ENCODE results near the gene AIG1.

AIG1 gene

DNA sequence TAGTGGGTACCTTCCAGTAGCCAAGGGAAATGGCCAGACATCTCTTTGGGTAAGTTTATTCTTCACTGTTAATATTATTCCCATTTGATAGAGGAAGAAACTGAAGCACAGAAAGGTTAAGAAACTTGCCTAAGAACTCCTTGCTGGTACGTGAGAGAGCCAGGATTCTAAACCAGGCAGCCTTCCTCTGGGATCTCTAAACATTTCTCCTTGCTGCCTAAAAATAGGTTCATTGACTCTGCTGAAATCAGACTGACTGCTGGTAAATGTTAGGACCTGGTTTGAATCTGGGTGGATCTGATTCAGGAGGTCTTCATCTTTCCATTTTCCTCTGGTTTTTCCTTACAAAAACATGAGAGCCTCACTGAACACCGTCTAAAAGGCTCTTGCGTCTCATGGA is 186.9 kb downstream of the AIG1 start:
- Mint-ChIP-seq H3K27me3 (no peaks in the 10 kb centered on the region), H3K4me3 (no peak overlapping the region), H3K36me3 (peaks cover 9% of the 10 kb centered on the region in 2 donors), H3K9me3 (peaks cover 5 to 6% of the 10 kb centered on the region in 2 donors), H3K27ac (no peak overlapping the region), H3K4me1 (no peaks in the 10 kb centered on the region)
- no peak for DNase-seq
- no peak for ATAC-seq (replicated peaks)

DNA sequence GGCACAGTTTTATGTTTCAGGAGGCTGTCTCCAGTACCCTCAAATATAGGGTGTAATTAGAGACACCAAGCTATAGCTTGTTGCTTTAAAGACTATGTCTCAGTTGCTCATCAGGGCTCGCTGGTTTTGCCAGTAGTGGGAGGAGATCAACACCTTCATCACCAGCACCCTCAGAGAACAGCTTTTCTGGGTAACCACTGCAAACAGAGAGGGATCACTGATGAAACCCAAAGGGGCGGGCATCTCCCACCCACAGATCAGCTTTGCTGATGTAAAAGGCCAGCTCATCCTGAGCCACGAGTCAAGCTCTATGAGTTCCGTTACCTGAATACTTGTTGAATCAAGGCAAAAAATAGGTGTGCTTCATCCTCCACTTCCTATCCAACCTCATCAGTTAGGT is 187.7 kb downstream of the AIG1 start:
- DNase-seq (no peak), ATAC-seq (replicated peaks) (no peak)
- Mint-ChIP-seq H3K27ac (no peak overlapping the region), H3K4me3 (no peak overlapping the region), H3K36me3 (peaks cover 9% of the 10 kb centered on the region in 2 donors), H3K9me3 (peaks cover 5 to 6% of the 10 kb centered on the region in 2 donors), H3K27me3 (no peaks in the 10 kb centered on the region), H3K4me1 (no peaks in the 10 kb centered on the region)

GRCh38 chr6:143251288-143251687 is 190.6 kb downstream of the AIG1 start:
- Mint-ChIP-seq H3K36me3 (peaks cover 6% of the 10 kb centered on the region in 2 donors), H3K27me3 (no peaks in the 10 kb centered on the region), H3K4me3 (no peak overlapping the region), H3K9me3 (peaks cover 3% of the 10 kb centered on the region in 2 donors), H3K27ac (no peak overlapping the region), H3K4me1 (no peaks in the 10 kb centered on the region)
- ATAC-seq (replicated peaks) = no peak
- no peak for DNase-seq

- Mint-ChIP-seq H3K4me3 (no peak overlapping the region), H3K27ac (no peak overlapping the region), H3K36me3 (peaks cover 4 to 5% of the 10 kb centered on the region in 2 donors), H3K9me3 (peaks cover 0 to 5% of the 10 kb centered on the region in 2 donors), H3K27me3 (no peaks in the 10 kb centered on the region), H3K4me1 (no peaks in the 10 kb centered on the region)
- no peak for ATAC-seq (replicated peaks)
- DNase-seq = no peak
These were observed 192.3 kb downstream of the AIG1 start for GRCh38 chr6:143252961-143253360.

DNA sequence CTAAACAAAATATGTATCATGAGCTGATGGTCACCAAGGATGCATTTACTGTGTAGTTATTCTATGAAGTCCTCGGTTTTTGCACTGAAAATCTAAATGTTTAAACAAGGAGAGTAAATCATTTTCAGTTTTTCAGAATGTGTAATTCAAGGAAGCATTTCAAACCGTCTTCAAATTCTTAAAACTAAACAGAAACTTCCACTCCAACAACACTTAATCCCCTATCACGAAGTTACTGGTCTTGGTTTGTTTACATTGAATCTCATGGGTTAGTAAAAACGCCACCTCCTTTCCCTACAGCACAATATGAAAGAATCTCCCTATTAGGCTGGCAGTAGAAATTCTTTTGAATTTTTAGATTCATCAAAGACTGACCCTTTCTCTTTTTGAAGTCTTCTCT is 192.9 kb downstream of the AIG1 start:
- Mint-ChIP-seq H3K9me3 (peaks cover 4 to 8% of the 10 kb centered on the region in 2 donors), H3K27me3 (no peaks in the 10 kb centered on the region), H3K36me3 (peaks cover 5 to 8% of the 10 kb centered on the region in 2 donors), H3K4me3 (no peak overlapping the region), H3K4me1 (no peaks in the 10 kb centered on the region), H3K27ac (no peak overlapping the region)
- ATAC-seq (replicated peaks) (no peak), DNase-seq (no peak)

DNA sequence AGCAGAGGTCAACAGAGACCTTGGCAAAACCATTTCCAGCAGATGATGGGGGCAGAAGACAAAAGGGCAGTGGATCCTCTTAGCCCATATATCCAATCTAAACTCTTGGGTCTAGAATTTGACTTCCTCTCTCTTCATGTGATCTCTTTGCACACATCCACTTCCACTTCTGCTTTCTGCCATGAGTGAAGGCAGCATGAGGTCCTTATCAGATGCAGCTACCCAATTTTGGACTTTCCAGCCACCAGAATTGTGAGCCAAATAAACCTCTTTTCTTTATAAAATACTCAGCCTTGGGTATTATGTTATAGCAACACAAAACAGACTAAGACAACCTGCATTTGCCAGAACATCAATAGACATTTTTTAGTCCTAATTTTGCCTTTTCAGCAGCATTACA is 198.3 kb downstream of the AIG1 start:
- H3K4me1 Mint-ChIP-seq = no peaks in the 10 kb centered on the region
- H3K36me3 Mint-ChIP-seq = peaks cover 0 to 8% of the 10 kb centered on the region in 2 donors
- H3K9me3 Mint-ChIP-seq = peaks cover 12 to 16% of the 10 kb centered on the region in 2 donors
- ATAC-seq (replicated peaks) (peak; percentile 59 to 63), DNase-seq (no peak)
- no peak overlapping the region for H3K4me3 Mint-ChIP-seq
- no peak overlapping the region for H3K27ac Mint-ChIP-seq
- no peaks in the 10 kb centered on the region for H3K27me3 Mint-ChIP-seq

DNA sequence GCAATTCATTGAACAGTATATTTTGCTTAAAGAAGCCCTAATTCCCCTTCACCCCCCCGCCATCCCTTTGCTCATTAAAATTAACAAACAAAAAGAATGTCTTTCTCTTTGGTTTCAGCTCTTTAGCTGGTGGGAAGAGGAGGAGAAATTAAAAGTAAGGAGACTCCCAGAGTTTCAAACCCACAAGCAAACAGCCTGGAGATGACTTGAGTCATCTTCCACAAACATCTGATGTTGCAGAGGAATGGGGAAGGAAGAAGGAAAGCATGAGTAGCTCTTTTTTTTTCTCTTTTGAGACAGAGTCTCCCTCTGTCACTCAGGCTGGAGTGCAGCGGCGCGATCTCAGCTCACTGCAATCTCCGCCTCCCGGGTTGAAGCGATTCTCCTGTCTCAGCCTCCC is 200.2 kb downstream of the AIG1 start:
- DNase-seq (no peak), ATAC-seq (replicated peaks) (no peak)
- Mint-ChIP-seq H3K27ac (no peak overlapping the region), H3K27me3 (no peaks in the 10 kb centered on the region), H3K9me3 (peaks cover 12 to 16% of the 10 kb centered on the region in 2 donors), H3K4me3 (no peak overlapping the region), H3K4me1 (no peaks in the 10 kb centered on the region), H3K36me3 (peaks cover 0 to 8% of the 10 kb centered on the region in 2 donors)

- Mint-ChIP-seq H3K4me3 (no peak overlapping the region), H3K4me1 (no peaks in the 10 kb centered on the region), H3K9me3 (peaks cover 12 to 16% of the 10 kb centered on the region in 2 donors), H3K36me3 (peaks cover 0 to 8% of the 10 kb centered on the region in 2 donors), H3K27me3 (no peaks in the 10 kb centered on the region), H3K27ac (no peak overlapping the region)
- no peak for DNase-seq
- ATAC-seq (replicated peaks) = no peak
These were observed 201.3 kb downstream of the AIG1 start for GRCh38 chr6:143261899-143262436.

DNA sequence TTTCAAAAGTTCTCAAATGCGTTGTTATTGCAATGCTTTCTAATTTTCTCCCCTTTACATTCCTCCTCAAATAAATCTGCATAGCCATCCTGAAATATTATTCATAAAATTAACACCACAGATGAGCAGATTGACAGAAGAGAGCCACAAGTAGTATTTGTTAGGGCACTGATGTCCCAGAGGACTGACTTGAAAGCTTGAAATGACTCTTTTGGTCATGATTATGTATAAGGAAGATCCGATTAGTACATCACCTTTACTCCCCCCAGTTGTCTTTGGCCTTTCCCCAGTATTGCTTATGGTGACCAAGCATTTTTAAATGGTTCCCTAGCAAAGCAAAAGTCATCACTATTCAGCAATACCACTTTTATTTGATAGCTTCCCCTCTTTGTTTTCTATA is 202.2 kb downstream of the AIG1 start:
- ATAC-seq (replicated peaks) (peak in 1 of 2 donors; percentile 71), DNase-seq (no peak)
- Mint-ChIP-seq H3K4me1 (no peaks in the 10 kb centered on the region), H3K27ac (no peak overlapping the region), H3K27me3 (no peaks in the 10 kb centered on the region), H3K36me3 (peaks cover 0 to 8% of the 10 kb centered on the region in 2 donors), H3K4me3 (no peak overlapping the region), H3K9me3 (peaks cover 10 to 16% of the 10 kb centered on the region in 2 donors)

DNA sequence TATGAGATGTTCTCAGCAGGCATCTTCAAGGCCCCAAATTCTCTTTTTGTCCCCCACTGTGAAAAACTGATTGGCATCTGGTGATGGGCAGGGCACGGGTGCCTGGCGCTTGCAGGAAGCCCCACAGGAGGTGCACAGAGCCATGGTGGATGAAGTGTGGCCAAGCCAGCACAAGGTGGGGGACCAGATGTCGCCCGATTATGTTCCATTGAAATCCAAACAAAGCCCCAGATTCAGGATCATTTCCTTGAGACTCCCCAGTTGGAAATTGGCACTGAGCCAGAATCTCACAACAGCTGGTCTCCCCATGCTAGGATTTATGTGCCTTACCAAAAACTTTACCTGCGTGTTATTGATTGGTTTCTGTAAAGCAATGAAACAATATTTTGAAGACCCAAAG is 203.7 kb downstream of the AIG1 start:
- H3K27ac Mint-ChIP-seq = no peak overlapping the region
- H3K27me3 Mint-ChIP-seq = no peaks in the 10 kb centered on the region
- H3K4me3 Mint-ChIP-seq = no peak overlapping the region
- no peaks in the 10 kb centered on the region for H3K4me1 Mint-ChIP-seq
- no peak for DNase-seq
- peaks cover 0 to 3% of the 10 kb centered on the region in 2 donors for H3K36me3 Mint-ChIP-seq
- no peak for ATAC-seq (replicated peaks)
- peaks cover under 1 to 4% of the 10 kb centered on the region in 2 donors for H3K9me3 Mint-ChIP-seq

DNA sequence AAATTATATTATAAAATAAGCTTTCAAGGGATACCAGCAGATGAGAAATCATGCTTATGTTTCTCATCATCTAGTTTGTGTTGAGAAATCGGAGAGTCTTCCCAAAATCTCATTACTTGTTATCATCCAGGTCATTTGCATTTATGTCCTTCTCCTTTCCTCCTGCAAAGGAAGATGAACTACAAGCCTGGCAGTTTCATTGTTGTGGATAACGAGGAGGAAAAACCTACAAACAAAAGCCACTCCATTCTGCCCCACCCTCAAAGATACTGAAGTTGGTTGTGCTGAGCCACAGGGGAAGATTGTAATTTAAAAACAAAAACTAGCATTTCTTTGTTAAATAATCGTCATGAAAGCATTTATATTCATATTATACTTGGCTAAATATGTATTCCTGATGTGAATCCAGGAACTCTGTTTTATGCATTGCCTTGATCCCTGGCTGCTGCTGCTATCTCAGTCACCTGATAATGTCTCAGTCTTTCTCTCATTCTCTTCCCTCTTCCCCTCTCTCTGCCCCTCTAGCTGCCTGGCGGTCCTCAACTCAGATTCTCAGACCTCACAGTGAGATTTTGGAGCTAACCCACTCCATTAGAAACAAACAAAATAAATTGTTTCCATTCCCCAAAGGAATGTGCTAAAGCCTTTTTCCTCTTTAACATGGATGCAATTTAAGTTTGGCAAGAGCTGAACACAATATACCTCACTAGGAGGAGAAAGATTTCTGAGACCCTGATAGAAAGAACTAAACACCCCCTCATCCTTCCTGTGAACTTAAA is 204.5 kb downstream of the AIG1 start:
- H3K4me1 Mint-ChIP-seq = no peaks in the 10 kb centered on the region
- ATAC-seq (replicated peaks) (no peak), DNase-seq (no peak)
- no peak overlapping the region for H3K27ac Mint-ChIP-seq
- H3K4me3 Mint-ChIP-seq = no peak overlapping the region
- H3K36me3 Mint-ChIP-seq = peaks cover 0 to 3% of the 10 kb centered on the region in 2 donors
- H3K9me3 Mint-ChIP-seq = no peaks in the 10 kb centered on the region
- no peaks in the 10 kb centered on the region for H3K27me3 Mint-ChIP-seq

DNA sequence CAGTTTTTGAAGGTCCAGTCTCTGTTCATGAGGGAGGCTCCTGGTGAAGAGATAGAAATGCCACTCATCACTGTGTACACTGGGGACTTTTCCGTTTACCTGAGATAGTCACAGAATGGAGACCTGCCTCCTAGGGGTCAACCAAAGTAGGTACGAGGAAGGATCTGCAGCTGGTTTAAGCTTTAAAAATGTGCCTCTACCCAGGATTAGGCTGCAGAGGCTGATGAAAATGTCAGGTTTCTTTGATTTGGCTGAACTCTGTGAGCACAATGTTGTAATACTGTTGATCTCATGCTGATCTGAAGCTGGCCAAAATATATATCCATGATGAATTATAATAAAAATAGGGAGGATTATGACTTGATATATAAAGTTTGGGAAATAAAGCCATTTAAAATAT is 207.1 kb downstream of the AIG1 start:
- Mint-ChIP-seq H3K27ac (no peak overlapping the region), H3K9me3 (peaks cover 4 to 5% of the 10 kb centered on the region in 2 donors), H3K36me3 (peaks cover 4 to 6% of the 10 kb centered on the region in 2 donors), H3K4me3 (no peak overlapping the region), H3K4me1 (no peaks in the 10 kb centered on the region), H3K27me3 (no peaks in the 10 kb centered on the region)
- DNase-seq = no peak
- ATAC-seq (replicated peaks) = no peak

GRCh38 chr6:143268439-143268838 is 207.8 kb downstream of the AIG1 start:
- H3K36me3 Mint-ChIP-seq = peaks cover 4 to 10% of the 10 kb centered on the region in 2 donors
- ATAC-seq (replicated peaks) (no peak), DNase-seq (no peak)
- H3K4me1 Mint-ChIP-seq = no peaks in the 10 kb centered on the region
- H3K9me3 Mint-ChIP-seq = peaks cover 6 to 8% of the 10 kb centered on the region in 2 donors
- H3K4me3 Mint-ChIP-seq = no peak overlapping the region
- no peak overlapping the region for H3K27ac Mint-ChIP-seq
- no peaks in the 10 kb centered on the region for H3K27me3 Mint-ChIP-seq

DNA sequence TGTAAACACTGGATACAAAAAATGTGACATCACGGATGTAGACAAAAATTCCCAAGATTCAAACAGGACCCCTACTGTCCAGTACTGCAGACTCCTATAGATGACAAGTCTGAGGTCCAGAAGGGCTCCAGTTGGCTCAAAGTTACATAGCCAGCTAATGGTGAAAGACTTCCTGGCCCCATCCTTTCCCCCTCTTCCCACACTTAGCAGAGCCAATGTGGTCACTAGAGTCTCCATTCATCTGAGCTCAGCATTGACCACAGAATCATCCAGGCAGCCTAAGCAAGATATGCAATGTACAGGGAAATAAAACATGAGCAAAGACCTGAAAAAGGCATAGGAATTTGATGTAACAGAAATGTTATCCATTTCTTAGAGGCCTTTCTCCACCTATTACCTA is 209.3 kb downstream of the AIG1 start:
- Mint-ChIP-seq H3K27ac (no peak overlapping the region), H3K4me3 (no peak overlapping the region), H3K36me3 (peaks cover 7 to 16% of the 10 kb centered on the region in 2 donors), H3K9me3 (peaks cover 10 to 13% of the 10 kb centered on the region in 2 donors), H3K4me1 (peaks cover 0 to 4% of the 10 kb centered on the region in 2 donors), H3K27me3 (no peaks in the 10 kb centered on the region)
- no peak for DNase-seq
- ATAC-seq (replicated peaks) = no peak

DNA sequence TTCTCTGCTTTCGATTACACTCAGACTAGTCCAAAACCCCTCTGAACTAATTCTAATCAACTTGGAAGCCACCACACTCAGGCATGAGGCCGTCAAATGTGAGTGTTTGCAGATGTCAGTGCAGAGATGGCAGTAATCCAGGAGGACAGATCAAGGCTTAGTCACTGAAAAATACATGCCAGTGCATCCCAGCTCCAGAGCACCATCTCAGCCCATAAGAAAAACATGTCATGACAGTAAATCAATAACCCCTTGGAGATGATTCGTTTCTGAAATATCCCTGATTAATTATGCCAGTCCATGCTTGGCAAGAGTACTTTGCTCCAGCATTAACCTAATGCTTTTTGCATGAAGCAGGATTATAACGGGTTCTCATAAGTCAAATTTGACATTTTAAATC is 210.3 kb downstream of the AIG1 start:
- Mint-ChIP-seq H3K9me3 (peaks cover 10 to 13% of the 10 kb centered on the region in 2 donors), H3K4me1 (peaks cover 2 to 12% of the 10 kb centered on the region in 2 donors), H3K27ac (no peak overlapping the region), H3K4me3 (no peak overlapping the region), H3K27me3 (no peaks in the 10 kb centered on the region), H3K36me3 (peaks cover 7 to 16% of the 10 kb centered on the region in 2 donors)
- DNase-seq (no peak), ATAC-seq (replicated peaks) (no peak)
